Astrocyte (in vitro differentiated cells and primary cell): ENCODE measurements around the gene LAMA1. TPM values are rescaled to one million over a fixed set of nuclear protein-coding genes. Genes with fewer than 3 reads are reported as not detected.

Experiments
- DNase-seq: peaks from one replicate; pipeline ENCODE4 v3.0.0-alpha.2; 2010; ENCODE audit warnings: low read depth
- FAIRE-seq: peaks from 2 replicates; lab custom pipeline; 2011; peaks lifted over from hg19 to GRCh38; lab: Jason Lieb, UNC
- H2AFZ ChIP-seq: 2 replicates; pipeline ENCODE4 v1.6.0; 2012; ENCODE audit warnings: low read depth, low read length, inconsistent platforms
- H3K27ac ChIP-seq: 2 replicates; pipeline ENCODE4 v1.5.1; 2011; ENCODE audit warnings: low read depth, low read length, inconsistent platforms
- H3K27me3 ChIP-seq: 2 replicates; pipeline ENCODE4 v1.6.0; 2011; ENCODE audit warnings: low read length, inconsistent platforms; ENCODE audit not compliant: insufficient read depth
- H3K36me3 ChIP-seq: 2 replicates; pipeline ENCODE4 v1.5.1; 2011; ENCODE audit warnings: low read length, inconsistent platforms; ENCODE audit not compliant: insufficient read depth
- H3K4me1 ChIP-seq: 2 replicates; pipeline ENCODE4 v1.5.1; 2011; ENCODE audit warnings: low read length, inconsistent platforms; ENCODE audit not compliant: insufficient read depth
- H3K4me2 ChIP-seq: 2 replicates; pipeline ENCODE4 v1.6.0; 2012; ENCODE audit warnings: low read length, inconsistent platforms
- H3K4me3 ChIP-seq: 2 replicates; pipeline ENCODE4 v1.5.1; 2011; ENCODE audit warnings: low read depth, mild to moderate bottlenecking, low read length, inconsistent platforms; ENCODE audit not compliant: insufficient read depth
- H3K79me2 ChIP-seq: 2 replicates; pipeline ENCODE4 v1.6.0; 2012; ENCODE audit warnings: mild to moderate bottlenecking, low read length, inconsistent platforms; ENCODE audit not compliant: insufficient read depth
- H3K9ac ChIP-seq: 2 replicates; pipeline ENCODE4 v1.6.0; 2012; ENCODE audit warnings: mild to moderate bottlenecking, low read length, inconsistent platforms
- H3K9me3 ChIP-seq: 2 replicates; pipeline ENCODE4 v1.5.1; 2012; ENCODE audit warnings: low read depth, mild to moderate bottlenecking, low read length, inconsistent platforms; ENCODE audit not compliant: insufficient read depth
- H4K20me1 ChIP-seq: 2 replicates; pipeline ENCODE4 v1.6.0; 2012; ENCODE audit warnings: low read length, inconsistent platforms; ENCODE audit not compliant: insufficient read depth
- H3K27ac Mint-ChIP-seq: one replicate; pipeline ENCODE4 v1.8.0; 2021; ENCODE audit warnings: mild to moderate bottlenecking, mixed read lengths; ENCODE audit not compliant: unreplicated experiment
- H3K27me3 Mint-ChIP-seq: one replicate; pipeline ENCODE4 v1.8.0; 2021; ENCODE audit warnings: low read depth, mixed read lengths; ENCODE audit not compliant: unreplicated experiment
- H3K36me3 Mint-ChIP-seq: one replicate; pipeline ENCODE4 v1.8.0; 2021; ENCODE audit warnings: low read depth, mixed read lengths; ENCODE audit not compliant: unreplicated experiment
- H3K4me1 Mint-ChIP-seq: one replicate; pipeline ENCODE4 v1.8.0; 2021; ENCODE audit warnings: low read depth, mixed read lengths; ENCODE audit not compliant: unreplicated experiment
- H3K4me3 Mint-ChIP-seq: one replicate; pipeline ENCODE4 v1.8.0; 2021; ENCODE audit warnings: mild to moderate bottlenecking, moderate library complexity, mixed read lengths; ENCODE audit not compliant: unreplicated experiment
- H3K9me3 Mint-ChIP-seq: one replicate; pipeline ENCODE4 v1.8.0; 2021; ENCODE audit warnings: mild to moderate bottlenecking, mixed read lengths; ENCODE audit not compliant: unreplicated experiment
- EZH2 ChIP-seq: IDR thresholded peaks from 2 replicates; pipeline ENCODE4 v1.6.1; 2012; ENCODE audit warnings: mild to moderate bottlenecking, low read length, inconsistent platforms; ENCODE audit not compliant: insufficient read depth
- total RNA-seq: library from RNA; stranded (reverse); gene quantifications from 2 replicates; pipeline ENCODE4 v1.2.1, GENCODE V29; 2021
- TF ChIP-seq, protein P1 (sequence below): IDR thresholded peaks from 2 replicates; pipeline ENCODE4 v1.5.1; 2011; ENCODE audit warnings: low read depth, mild to moderate bottlenecking, inconsistent platforms, low read length, moderate library complexity; ENCODE audit not compliant: insufficient read depth

LAMA1 gene
- total RNA-seq, 1 donor from 2014 or later, result 17.4 TPM

DNA sequence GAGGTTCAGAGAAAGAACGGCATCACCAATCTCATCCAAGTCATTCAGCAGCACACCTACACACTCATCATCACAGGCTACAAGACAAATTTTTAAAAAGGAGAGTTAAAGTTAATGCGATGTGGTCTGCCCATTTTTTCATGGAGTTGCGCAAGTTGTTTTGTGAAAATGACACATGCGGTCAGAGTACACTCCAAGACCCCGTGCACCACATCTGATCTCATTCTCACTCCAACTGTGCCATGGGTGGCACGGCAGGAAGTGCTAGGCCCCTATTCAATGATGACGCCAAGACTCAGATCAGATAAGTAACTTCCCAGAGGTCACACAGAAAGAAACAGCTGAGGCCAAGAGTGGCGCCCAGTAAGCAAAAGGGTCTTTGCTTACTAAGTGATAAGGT, 119.8 kb downstream of the LAMA1 start:
- no peaks in the 10 kb centered on the region for H3K79me2 ChIP-seq
- TF ChIP-seq EZH2, result no peak
- TF ChIP-seq, protein P1, sequence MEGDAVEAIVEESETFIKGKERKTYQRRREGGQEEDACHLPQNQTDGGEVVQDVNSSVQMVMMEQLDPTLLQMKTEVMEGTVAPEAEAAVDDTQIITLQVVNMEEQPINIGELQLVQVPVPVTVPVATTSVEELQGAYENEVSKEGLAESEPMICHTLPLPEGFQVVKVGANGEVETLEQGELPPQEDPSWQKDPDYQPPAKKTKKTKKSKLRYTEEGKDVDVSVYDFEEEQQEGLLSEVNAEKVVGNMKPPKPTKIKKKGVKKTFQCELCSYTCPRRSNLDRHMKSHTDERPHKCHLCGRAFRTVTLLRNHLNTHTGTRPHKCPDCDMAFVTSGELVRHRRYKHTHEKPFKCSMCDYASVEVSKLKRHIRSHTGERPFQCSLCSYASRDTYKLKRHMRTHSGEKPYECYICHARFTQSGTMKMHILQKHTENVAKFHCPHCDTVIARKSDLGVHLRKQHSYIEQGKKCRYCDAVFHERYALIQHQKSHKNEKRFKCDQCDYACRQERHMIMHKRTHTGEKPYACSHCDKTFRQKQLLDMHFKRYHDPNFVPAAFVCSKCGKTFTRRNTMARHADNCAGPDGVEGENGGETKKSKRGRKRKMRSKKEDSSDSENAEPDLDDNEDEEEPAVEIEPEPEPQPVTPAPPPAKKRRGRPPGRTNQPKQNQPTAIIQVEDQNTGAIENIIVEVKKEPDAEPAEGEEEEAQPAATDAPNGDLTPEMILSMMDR, result no peak
- no peaks in the 10 kb centered on the region for H3K36me3 Mint-ChIP-seq
- H2AFZ ChIP-seq, result no peak overlapping the region
- FAIRE-seq, result no peak
- no peaks in the 10 kb centered on the region for H4K20me1 ChIP-seq
- H3K36me3 ChIP-seq, result no peaks in the 10 kb centered on the region
- H3K27me3 Mint-ChIP-seq, result no peaks in the 10 kb centered on the region
- H3K27ac ChIP-seq, result no peak overlapping the region
- H3K4me3 Mint-ChIP-seq, result no peak overlapping the region
- H3K27ac Mint-ChIP-seq, result no peak overlapping the region
- no peaks in the 10 kb centered on the region for H3K9me3 ChIP-seq
- H3K4me2 ChIP-seq, result no peak overlapping the region
- no peak for DNase-seq
- no peak overlapping the region for H3K9ac ChIP-seq
- H3K27me3 ChIP-seq, result no peaks in the 10 kb centered on the region
- no peaks in the 10 kb centered on the region for H3K4me1 ChIP-seq
- peaks cover 14% of the 10 kb centered on the region for H3K4me1 Mint-ChIP-seq
- H3K4me3 ChIP-seq, result no peak overlapping the region
- H3K9me3 Mint-ChIP-seq, result no peaks in the 10 kb centered on the region

DNA sequence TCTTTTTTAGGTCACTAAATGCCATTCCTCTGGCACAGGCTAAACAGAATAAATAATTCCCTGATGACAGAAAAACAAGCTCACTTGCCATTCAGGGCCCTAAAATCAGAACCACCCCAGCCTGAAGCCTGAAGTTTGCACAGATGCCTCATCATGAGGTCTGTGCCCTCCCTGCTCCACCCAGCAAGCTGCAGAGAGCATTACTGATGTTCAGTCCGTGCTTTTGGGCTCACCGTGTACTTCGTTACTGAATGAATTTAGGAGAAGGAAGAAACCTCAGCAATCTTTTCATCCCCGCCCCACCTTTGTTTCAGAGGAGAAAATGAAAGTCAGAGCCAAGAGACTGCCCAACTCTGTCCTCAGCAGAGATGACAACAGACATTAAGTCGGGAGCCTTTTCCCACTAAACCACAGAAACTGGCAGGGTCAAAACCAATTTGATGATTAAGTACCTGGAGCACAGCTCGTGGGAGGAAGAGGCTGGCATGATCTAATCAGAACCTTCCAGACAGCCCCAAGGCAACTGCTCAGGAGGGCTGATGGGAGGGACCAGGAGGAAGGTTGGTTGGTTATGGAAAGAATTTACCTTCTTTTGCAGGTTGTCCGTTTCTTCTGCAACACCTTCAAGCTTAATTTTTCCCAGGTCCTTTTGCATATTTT, 122.7 kb downstream of the LAMA1 start:
- Mint-ChIP-seq H3K36me3 (no peaks in the 10 kb centered on the region), H3K4me3 (no peak overlapping the region), H3K27me3 (no peaks in the 10 kb centered on the region), H3K9me3 (no peaks in the 10 kb centered on the region), H3K4me1 (peaks cover 14% of the 10 kb centered on the region), H3K27ac (peak overlapping the region; percentile 93)
- H3K9me3 ChIP-seq, result no peaks in the 10 kb centered on the region
- H4K20me1 ChIP-seq, result no peaks in the 10 kb centered on the region
- peak overlapping the region; percentile 28 for H3K4me2 ChIP-seq
- H3K27ac ChIP-seq, result no peak overlapping the region
- H3K27me3 ChIP-seq, result no peaks in the 10 kb centered on the region
- H3K79me2 ChIP-seq, result no peaks in the 10 kb centered on the region
- peak overlapping the region; percentile 9 for H2AFZ ChIP-seq
- FAIRE-seq (no peak), DNase-seq (peak; percentile 4)
- TF ChIP-seq, protein P1, result no peak
- no peak for TF ChIP-seq EZH2
- no peaks in the 10 kb centered on the region for H3K36me3 ChIP-seq
- H3K9ac ChIP-seq, result no peak overlapping the region
- H3K4me1 ChIP-seq, result no peaks in the 10 kb centered on the region
- H3K4me3 ChIP-seq, result no peak overlapping the region

DNA sequence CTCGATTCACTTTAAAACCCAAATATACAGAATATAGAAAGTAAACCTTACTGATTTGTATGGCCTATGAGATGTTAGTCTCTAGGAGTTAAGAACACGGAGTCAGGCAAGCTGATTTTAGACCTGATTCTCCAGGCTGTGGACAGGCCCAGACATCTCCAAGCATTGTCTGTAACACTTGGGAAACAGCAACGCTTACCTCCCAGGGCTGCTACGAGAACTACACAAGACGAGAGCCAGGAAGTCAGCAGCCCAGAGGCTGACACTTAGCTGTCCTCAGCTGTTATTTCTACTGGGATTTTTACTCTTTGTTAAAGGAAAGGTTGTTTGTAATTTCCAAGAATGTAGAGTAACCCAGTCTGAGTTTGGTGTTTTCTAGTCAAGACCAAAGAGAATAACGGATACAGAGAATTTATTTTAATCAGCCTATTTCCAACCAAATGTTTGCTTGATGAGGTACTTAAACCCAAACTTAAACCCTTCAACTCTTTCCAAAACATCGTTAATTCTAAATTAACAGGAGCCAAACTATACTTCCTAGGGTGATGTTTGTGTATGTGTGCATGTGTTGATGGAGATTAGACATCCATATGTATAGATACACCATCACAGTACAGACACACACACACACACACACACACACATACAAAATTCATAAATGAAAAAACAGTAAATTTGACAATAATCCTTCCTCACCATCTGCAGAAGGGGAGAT, 123.4 kb downstream of the LAMA1 start:
- H3K36me3 ChIP-seq, result no peaks in the 10 kb centered on the region
- TF ChIP-seq, protein P1, result no peak
- TF ChIP-seq EZH2, result no peak
- no peaks in the 10 kb centered on the region for H3K9me3 Mint-ChIP-seq
- no peak overlapping the region for H3K4me3 ChIP-seq
- no peaks in the 10 kb centered on the region for H3K9me3 ChIP-seq
- no peaks in the 10 kb centered on the region for H3K36me3 Mint-ChIP-seq
- H3K27ac ChIP-seq, result no peak overlapping the region
- no peak overlapping the region for H3K4me3 Mint-ChIP-seq
- DNase-seq (no peak), FAIRE-seq (no peak)
- no peaks in the 10 kb centered on the region for H4K20me1 ChIP-seq
- peaks cover 14% of the 10 kb centered on the region for H3K4me1 Mint-ChIP-seq
- peak overlapping the region; percentile 93 for H3K27ac Mint-ChIP-seq
- H3K4me1 ChIP-seq, result no peaks in the 10 kb centered on the region
- H3K27me3 Mint-ChIP-seq, result no peaks in the 10 kb centered on the region
- no peaks in the 10 kb centered on the region for H3K27me3 ChIP-seq
- no peaks in the 10 kb centered on the region for H3K79me2 ChIP-seq
- no peak overlapping the region for H3K4me2 ChIP-seq
- no peak overlapping the region for H2AFZ ChIP-seq
- no peak overlapping the region for H3K9ac ChIP-seq
